ENCODE results near the gene TTYH1. TPM values are rescaled to one million over a fixed set of nuclear protein-coding genes. Genes with fewer than 3 reads are reported as not detected.
"Not testable (repeated sequence)": the region's sequence is repeated elsewhere in the genome, so short reads cannot be mapped to it uniquely, and the experiment has no call there.

Gene TTYH1
- total and polyA plus RNA-seq, 9 donors = 0.25 to 34.2 (median 1.8) TPM

DNA sequence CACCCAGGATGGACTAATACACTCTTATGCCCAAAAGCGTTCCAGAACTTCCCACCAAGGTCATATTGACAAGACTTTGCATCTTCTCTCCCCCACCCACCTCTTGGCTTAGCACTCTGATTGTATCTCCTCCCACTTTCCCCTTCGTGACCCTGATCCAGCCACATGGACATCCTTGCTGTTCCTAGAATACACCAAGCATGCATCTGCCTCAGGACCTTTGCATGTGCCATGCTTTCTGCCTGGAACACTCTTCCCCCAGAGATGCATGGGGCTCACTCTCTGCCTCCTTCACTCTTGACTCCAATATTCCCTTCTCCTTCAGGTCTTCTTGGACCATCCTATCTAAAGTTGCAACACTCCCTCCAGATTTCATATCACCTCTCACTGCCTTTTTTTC, 34.4 kb upstream of the TTYH1 start:
- 62 to 72% (median 62%) methylated on average over 2 of the region's 2 CpGs for WGBS, 3 donors
- Histone ChIP-seq H3K36me3 (no peaks in the 10 kb centered on the region), H3K4me3 (no peak overlapping the region), H3K9me3 (no peaks in the 10 kb centered on the region), H3K27me3 (no peaks in the 10 kb centered on the region), H3K27ac (no peak overlapping the region), H3K4me1 (ENCODE audit: insufficient read depth) (no peaks in the 10 kb centered on the region)
- no peak for DNase-seq
- intact Hi-C loops (cut with DNase I) = no loop called here
- TF ChIP-seq CTCF (IDR thresholded peaks at IDR 0.05) = no peak
- TF ChIP-seq POLR2A (IDR thresholded peaks at IDR 0.05) = no peak
- TF ChIP-seq EP300 (IDR thresholded peaks at IDR 0.05) = no peak

DNA sequence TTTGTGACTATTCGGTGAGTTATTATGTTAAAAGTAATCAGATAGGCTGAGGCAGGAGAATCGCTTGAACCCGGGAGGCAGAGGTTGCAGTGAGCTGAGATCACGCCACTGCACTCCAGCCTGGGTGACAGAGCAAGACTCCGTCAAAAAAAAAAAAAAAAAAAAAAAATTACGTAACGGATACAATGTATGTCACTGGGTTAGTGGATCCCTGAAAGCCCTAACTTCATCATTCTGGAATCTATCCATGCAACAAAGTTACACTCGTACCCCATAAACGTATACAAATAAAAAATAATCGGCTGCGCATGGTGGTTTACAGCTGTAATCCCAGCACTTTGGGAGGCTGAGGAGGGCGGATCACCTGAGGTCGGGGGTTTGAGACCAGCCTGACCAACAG, 33.2 kb upstream of the TTYH1 start:
- H3K9me3 ChIP-seq; H3K4me3 ChIP-seq; H3K27ac ChIP-seq; DNase-seq; intact Hi-C loops (cut with DNase I); H3K4me1 ChIP-seq (ENCODE audit: insufficient read depth); H3K27me3 ChIP-seq; H3K36me3 ChIP-seq: not testable (repeated sequence)
- WGBS, 3 donors = 80 to 84% (median 81%) methylated on average over 13 of the region's 13 CpGs

GRCh38 chr19:54383330-54383729, 31.9 kb upstream of the TTYH1 start:
- no peak overlapping the region for H3K4me3 ChIP-seq
- 49 to 65% (median 61%) methylated on average over 4 of the region's 4 CpGs for WGBS, 3 donors
- H3K9me3 ChIP-seq = no peaks in the 10 kb centered on the region
- DNase-seq = no peak
- TF ChIP-seq POLR2A (IDR thresholded peaks at IDR 0.05) (no peak), CTCF (IDR thresholded peaks at IDR 0.05) (no peak), EP300 (IDR thresholded peaks at IDR 0.05) (no peak)
- no peaks in the 10 kb centered on the region for H3K27me3 ChIP-seq
- no peak overlapping the region for H3K27ac ChIP-seq
- intact Hi-C loops (cut with DNase I) = no loop called here
- no peaks in the 10 kb centered on the region for H3K4me1 ChIP-seq (ENCODE audit: insufficient read depth)
- H3K36me3 ChIP-seq = no peaks in the 10 kb centered on the region

DNA sequence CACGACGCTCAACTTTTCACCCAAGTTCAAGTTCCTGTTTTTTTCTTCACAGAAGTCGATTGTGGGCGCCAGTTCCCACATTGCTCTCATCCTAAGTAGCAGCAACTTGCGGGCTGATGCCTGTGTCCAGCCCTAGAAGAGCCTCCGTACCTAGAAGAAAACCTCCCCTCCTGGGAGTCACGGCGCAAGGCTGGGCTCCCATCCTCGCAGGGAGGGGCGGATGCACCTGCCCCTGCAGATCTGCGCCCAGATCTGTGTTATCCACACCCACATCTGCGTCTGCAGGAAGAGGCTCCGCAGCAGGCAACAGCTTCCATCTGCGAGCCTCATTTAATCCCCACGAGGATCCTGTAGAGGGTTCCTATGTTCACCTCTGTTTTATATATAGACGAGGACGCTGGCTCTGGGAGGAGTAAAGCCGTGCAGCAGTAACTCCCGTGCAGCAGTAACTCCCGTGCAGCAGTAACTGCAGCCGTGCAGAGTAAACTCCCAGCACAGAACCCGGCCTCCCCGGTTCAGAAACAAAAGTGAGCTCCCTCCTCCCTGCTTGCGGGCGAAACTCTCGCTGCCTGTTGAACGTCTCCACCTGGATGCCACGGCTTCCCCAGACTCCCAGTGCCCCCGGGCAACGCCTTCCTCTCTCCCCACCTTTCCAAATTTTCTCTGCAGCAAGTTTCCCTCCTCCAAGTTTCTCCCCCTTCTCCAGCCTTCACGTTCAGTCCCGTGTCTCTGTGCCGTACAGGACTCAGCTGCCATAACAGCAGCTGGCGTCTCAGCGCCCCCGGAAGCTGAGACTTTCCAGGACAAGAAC, 27.1 kb upstream of the TTYH1 start:
- intact Hi-C loops (cut with DNase I) = no loop called here

More for the DNA sequence above, 27.1 kb upstream of the TTYH1 start:
- H3K9me3 ChIP-seq = no peaks in the 10 kb centered on the region
- 2 to 4% (median 3%) methylated on average over 36 of the region's 36 CpGs for WGBS, 3 donors
- DNase-seq = no peak
- H3K4me1 ChIP-seq (ENCODE audit: insufficient read depth) = no peaks in the 10 kb centered on the region
- no peaks in the 10 kb centered on the region for H3K27me3 ChIP-seq
- no peak overlapping the region for H3K4me3 ChIP-seq
- no peak overlapping the region for H3K27ac ChIP-seq
- TF ChIP-seq EP300 (IDR thresholded peaks at IDR 0.05) = no peak
- TF ChIP-seq CTCF (IDR thresholded peaks at IDR 0.05) = no peak
- TF ChIP-seq POLR2A (IDR thresholded peaks at IDR 0.05) = no peak
- H3K36me3 ChIP-seq = no peaks in the 10 kb centered on the region
